Stimulated activated CD8-positive, alpha-beta memory T cell treated with anti-CD3 and anti-CD28 coated beads, Interleukin-4, amount 100 ng/mL, for 4 hours (primary cell): ENCODE measurements around the gene DNM1.
A peak's percentile ranks its signal among the peaks of the same experiment; 100 is the strongest.
"Not testable (repeated sequence)": the region's sequence is repeated elsewhere in the genome, so short reads cannot be mapped to it uniquely, and the experiment has no call there.

Experiments
- DNase-seq, 2 donors: peaks; one replicate each; pipeline ENCODE4 v3.0.0-alpha.2; 2020; ENCODE audit warnings: low read depth in 2 of 2, low spot score in 1 of 2

DNM1 gene

DNA sequence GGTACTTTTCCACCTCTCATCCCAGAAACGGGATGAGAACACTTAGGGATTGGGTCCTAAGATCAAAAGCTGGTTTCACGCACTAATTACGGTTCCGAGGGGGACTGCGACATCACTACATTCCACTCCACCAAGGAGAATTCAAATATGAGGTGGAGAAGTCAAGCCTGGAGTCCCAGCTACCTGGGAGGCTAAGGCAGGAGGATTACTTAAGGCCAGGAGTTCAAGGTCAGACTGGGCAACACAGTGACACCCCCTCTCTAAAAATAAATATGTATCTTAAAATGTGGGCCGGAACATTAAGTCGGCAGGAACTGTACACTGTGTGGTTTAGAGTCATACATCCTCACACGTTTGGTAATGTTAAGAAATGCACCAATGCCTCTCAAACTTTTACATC, 71.1 kb downstream of the DNM1 start:
- no peak for DNase-seq

DNA sequence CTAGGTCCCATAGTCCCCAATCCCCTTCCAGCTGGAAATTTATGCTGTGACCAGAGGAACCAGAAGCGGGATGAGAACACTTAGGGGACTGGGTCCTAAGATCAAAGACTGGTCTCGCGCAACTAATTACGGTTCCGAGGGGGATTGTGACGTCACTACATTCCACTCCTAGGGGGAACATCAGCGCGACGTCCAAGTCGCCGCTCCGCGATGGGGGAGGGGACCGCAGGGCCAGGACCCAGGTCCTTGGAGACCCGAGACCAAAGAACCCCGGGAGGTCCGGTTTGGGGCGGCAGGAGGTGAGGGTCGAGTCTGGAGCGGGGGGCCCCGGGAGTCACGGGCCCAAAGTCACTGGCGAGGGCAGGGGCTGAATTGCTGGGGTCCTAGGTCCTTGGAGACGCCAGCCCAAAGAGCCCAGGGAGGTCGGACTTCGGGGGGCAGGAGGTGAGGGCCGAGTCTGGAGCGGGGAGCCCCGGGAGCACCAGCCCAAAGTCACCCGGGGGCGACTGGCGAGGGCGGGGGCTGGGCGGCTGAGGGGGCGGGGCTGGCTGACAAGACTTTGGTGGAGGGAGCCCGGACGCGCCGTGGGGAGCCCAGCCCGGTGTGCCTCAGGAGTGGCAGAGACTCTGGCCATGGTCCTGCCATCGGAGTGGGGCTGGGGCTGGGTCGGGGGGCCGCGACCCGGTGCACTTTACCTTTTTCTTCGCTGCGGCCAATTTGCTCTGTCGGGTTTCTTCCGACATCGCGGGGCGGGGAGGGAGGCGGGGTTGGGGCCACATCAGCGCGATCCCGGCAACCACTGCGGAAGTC, 72.2 kb downstream of the DNM1 start, which contains the start of gene GOLGA2:
GOLGA2 (minus strand) TSS at position 810 of the 810 bp plus-strand sequence; CDS start at position 779, 31 bp downstream.
- no peak for DNase-seq

DNA sequence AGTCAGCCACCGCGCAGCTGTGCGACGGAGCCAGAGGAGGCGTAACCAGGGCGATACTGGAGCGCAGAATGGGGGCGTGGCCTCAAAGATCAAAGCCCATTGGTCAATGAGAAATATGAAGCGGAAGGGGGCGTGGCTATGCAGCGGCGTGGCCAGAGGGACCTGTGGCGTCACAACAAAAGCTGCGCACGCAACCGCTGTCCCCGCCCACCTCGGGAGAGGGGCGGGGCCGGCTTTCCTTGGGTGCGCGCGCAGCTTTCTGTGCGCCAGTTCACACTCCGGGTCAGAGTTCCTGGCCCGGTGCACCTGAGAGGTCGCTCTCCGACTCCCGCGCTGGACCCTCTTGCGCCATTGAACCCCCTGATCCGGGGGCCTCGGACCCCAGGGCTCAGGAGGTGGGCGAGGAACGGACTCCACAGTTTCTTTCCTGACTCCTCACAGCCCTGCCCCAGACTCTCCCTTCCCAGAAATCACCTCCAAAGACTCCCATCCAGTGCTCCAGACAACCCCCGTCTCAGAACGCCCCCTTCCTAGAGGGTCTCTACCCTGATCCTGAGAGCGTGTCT, 72.9 kb downstream of the DNM1 start, which contains the start of gene SWI5:
SWI5 (plus strand) TSS at position 269 of the 566 bp plus-strand sequence.
- peak; percentile 99 to 100 for DNase-seq

GRCh38 chr9:128276574-128277270, 73.5 kb downstream of the DNM1 start:
- DNase-seq, result no peak

- DNase-seq, result not testable (repeated sequence)
Observed at GRCh38 chr9:128279088-128280073, 76.2 kb downstream of the DNM1 start.

GRCh38 chr9:128280084-128280622, 77.0 kb downstream of the DNM1 start:
- no peak for DNase-seq

GRCh38 chr9:128282500-128282899, 79.3 kb downstream of the DNM1 start:
- DNase-seq, result no peak

GRCh38 chr9:128285033-128285784, 82.0 kb downstream of the DNM1 start:
- DNase-seq, result no peak

DNA sequence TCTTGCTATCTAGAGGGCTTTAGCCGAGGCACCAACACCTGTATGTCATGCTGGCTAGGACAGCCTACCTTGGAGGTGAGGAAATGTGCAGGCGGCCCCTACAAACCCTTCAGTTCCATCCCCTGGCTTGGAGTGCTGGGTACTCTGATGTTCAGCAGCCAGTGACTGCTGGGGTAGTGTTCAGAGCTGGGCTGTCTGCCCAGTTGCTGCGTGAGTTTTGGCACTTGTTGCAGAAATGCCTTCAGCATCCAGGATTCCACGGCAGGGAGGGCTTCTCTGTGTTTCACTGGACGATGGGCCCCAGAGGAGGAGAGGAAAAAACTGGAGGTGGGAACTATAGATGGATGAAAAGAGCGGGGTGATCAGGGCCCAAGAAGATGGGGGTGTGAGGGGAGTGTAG, 83.3 kb downstream of the DNM1 start:
- no peak for DNase-seq

GRCh38 chr9:128288273-128289004, 85.3 kb downstream of the DNM1 start:
- no peak for DNase-seq

DNA sequence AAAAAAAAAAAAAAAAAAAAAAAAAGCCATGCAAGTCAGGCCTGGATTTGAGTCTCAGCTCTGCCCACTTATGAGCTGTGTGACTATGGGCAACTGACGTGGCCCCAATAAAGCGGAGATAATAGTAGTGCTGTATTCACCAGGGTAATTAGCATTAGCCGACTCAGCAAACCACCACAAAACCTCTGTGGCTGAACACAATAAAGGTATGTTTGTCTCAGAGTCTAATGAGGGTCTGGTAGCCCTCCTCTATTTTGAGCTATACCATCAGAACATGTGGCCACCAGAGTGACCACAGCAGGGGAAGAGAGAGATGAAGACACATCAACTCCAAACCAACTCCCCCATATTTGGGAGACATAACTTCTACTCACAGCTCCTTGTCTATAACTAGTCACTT, 88.8 kb downstream of the DNM1 start:
- no peak for DNase-seq

- no peak for DNase-seq
Observed at GRCh38 chr9:128293091-128293490, 89.9 kb downstream of the DNM1 start.

- DNase-seq, result no peak
Observed at GRCh38 chr9:128294142-128294541, 91.0 kb downstream of the DNM1 start.

DNA sequence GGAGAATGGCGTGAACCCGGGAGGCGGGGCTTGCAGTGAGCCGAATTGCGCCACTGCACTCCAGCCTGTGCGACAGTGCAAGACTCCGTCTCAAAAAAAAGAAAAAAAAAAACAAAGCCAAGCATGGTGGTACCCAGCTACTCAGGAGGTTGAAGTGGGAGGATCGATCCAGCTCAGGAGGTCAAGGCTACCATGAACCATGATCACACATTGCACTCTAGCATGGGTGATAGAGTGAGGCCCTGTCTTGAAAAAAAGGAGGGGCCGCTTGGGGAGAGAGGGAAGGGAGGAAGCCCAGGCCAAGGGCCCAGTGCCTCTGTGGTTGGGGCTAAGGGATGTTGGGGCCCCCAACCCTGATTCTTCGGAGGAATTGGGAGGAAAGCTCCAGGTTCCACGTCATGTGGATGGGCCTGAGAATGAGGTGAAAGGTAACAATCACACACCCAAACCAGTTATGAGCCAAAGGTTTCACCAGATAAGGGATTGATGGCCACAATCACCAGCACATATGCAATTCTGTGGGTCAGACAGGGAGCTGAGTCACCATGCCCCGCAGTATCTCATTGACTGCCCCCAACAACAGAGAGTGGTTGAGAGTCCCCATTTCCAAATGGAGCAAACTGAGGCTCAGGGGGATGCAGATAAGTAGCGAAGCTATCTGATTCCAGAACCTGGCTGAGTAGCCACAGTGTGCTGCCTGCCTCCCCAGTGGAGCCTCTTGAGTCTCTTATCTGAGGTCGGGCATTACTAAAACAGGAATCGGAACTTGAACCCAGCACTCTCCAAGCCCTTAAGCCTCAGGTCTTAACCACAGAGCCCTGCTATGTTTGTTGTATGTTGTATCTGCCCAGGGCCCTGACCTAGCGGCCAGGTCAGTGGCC, 93.4 kb downstream of the DNM1 start:
- no peak for DNase-seq

DNA sequence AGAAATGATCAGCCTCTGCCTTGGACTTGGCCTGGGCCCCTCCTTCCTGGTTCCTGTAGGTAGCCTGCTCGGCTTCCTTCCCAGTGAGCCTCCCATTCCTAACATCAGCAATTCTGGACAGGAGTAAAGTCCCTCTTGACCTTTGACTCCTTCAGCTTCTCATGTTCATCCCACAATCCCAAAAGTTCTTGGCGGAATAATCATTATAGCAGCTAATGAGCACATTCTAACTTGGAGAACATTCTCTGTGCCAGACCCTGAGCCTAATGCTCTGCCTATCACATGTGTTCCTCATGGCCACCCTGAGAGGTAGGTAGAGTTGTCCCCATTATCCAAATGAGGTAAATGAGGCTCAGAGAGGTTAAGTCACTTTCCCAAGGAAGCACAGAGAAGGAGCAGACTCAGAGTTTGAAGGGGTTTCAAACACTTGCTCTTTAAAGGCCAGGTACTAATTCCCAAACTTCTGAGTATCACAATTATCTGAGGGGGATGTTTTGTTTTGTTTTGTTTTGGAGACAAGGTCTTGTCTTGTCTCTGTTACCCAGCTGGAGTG, 94.1 kb downstream of the DNM1 start:
- no peak for DNase-seq

- no peak for DNase-seq
Observed at GRCh38 chr9:128298535-128299482, 95.6 kb downstream of the DNM1 start.
